WTC11 (cell line): ENCODE data around the gene ALG11. TPM values are rescaled to one million over a fixed set of nuclear protein-coding genes. Genes with fewer than 3 reads are reported as not detected.
A peak's percentile ranks its signal among the peaks of the same experiment; 100 is the strongest.

Experiments used
- ATAC-seq: fragments of 200-7000 bp; cut with Tn5 transposase; 2 replicates; pipeline ENCODE4 v1.10.0; 2021; ENCODE audit warnings: mild to moderate bottlenecking, moderate library complexity
- Bru-seq: library from RNA; stranded (reverse); fragments of 400-500 nt; gene quantifications from one replicate; lab custom pipeline; 2021; lab: Mats Ljungman, UMichigan
- CTCF ChIA-PET: fragments of 300-600 bp; sonication (Branson Sonifier 250); formaldehyde crosslinking; loops from one replicate; lab custom pipeline; 2021; ENCODE audit warnings: antibody characterized with exemption; lab: Charles Lee
- POLR2A ChIA-PET: fragments of 350-600 bp; sonication (Branson Sonifier 250); formaldehyde crosslinking; loops from one replicate; lab custom pipeline; 2021; ENCODE audit warnings: antibody characterized with exemption; lab: Charles Lee
- DNase-seq: peaks from one replicate; pipeline ENCODE4 v3.0.0; 2021; ENCODE audit warnings: low spot score
- H3K27ac Mint-ChIP-seq: 2 replicates; pipeline ENCODE4 v1.8.0; 2021; ENCODE audit warnings: mixed read lengths
- H3K27me3 Mint-ChIP-seq: 2 replicates; pipeline ENCODE4 v1.8.0; 2021; ENCODE audit warnings: low read depth, mild to moderate bottlenecking, moderate library complexity, mixed read lengths
- H3K36me3 Mint-ChIP-seq: 2 replicates; pipeline ENCODE4 v1.8.0; 2021; ENCODE audit warnings: mixed read lengths
- H3K4me1 Mint-ChIP-seq: 2 replicates; pipeline ENCODE4 v1.8.0; 2022; ENCODE audit warnings: mixed read lengths
- H3K4me3 Mint-ChIP-seq: 2 replicates; pipeline ENCODE4 v1.8.0; 2021; ENCODE audit warnings: mild to moderate bottlenecking, moderate library complexity, mixed read lengths
- H3K9me3 Mint-ChIP-seq: 2 replicates; pipeline ENCODE4 v1.8.0; 2021; ENCODE audit warnings: mixed read lengths
- CREM ChIP-seq: sonication (generic); formaldehyde crosslinking; IDR thresholded peaks from 2 replicates; pipeline ENCODE4 v1.8.1; 2022; ENCODE audit warnings: mild to moderate bottlenecking, missing genetic modification reagents, moderate library complexity
- ELF4 ChIP-seq: sonication (generic); formaldehyde crosslinking; IDR thresholded peaks from 2 replicates; pipeline ENCODE4 v1.8.1; 2022; ENCODE audit warnings: low read depth, mild to moderate bottlenecking, moderate library complexity, missing genetic modification reagents
- GABPB1 ChIP-seq: sonication (generic); formaldehyde crosslinking; IDR thresholded peaks from 2 replicates; pipeline ENCODE4 v1.8.1; 2023; ENCODE audit warnings: mild to moderate bottlenecking, missing genetic modification reagents
- JUN ChIP-seq: sonication (generic); formaldehyde crosslinking; IDR thresholded peaks from 2 replicates; pipeline ENCODE4 v1.8.0; 2023; ENCODE audit warnings: mild to moderate bottlenecking, missing genetic modification reagents
- KAT7 ChIP-seq: sonication (generic); formaldehyde crosslinking; IDR thresholded peaks from 2 replicates; pipeline ENCODE4 v1.8.1; 2023; ENCODE audit warnings: missing genetic modification reagents, mild to moderate bottlenecking, borderline replicate concordance
- NR2C2 ChIP-seq: sonication (generic); formaldehyde crosslinking; IDR thresholded peaks from 2 replicates; pipeline ENCODE4 v1.8.0; 2022; ENCODE audit warnings: mild to moderate bottlenecking, missing genetic modification reagents
- NR3C1 ChIP-seq: sonication (generic); formaldehyde crosslinking; conservative IDR thresholded peaks from 2 replicates; pipeline ENCODE4 v1.8.1; 2023; ENCODE audit warnings: low read depth, mild to moderate bottlenecking, missing genetic modification reagents
- PRRX2 ChIP-seq: fragments of 250-450 bp; sonication (Bioruptor Pico); IDR thresholded peaks from 2 replicates; pipeline ENCODE4 v1.8.0; 2021; ENCODE audit warnings: mild to moderate bottlenecking
- SP1 ChIP-seq: sonication (generic); formaldehyde crosslinking; conservative IDR thresholded peaks from 2 replicates; pipeline ENCODE4 v1.8.1; 2022; ENCODE audit warnings: missing genetic modification reagents
- ZNF423 ChIP-seq: fragments of 250-450 bp; sonication (Bioruptor Pico); IDR thresholded peaks from 2 replicates; pipeline ENCODE4 v2.1.2; 2022; ENCODE audit warnings: mild to moderate bottlenecking, moderate library complexity
- long read RNA-seq, 3 experiments: library from RNA in 1 of 3; library from capped mRNA in 1 of 3; library from polyadenylated mRNA in 1 of 3; unstranded in 2 of 3; stranded (forward) in 1 of 3; transcript quantifications; one replicate each; pipeline ENCODE4 v2.0.0, GENCODE V29; 2021
- total RNA-seq: library from RNA; stranded (reverse); gene quantifications from 3 replicates; pipeline ENCODE4 v1.2.3, GENCODE V29; 2021
- TF ChIP-seq, protein P1 (sequence below): sonication (generic); formaldehyde crosslinking; IDR thresholded peaks from 2 replicates; pipeline ENCODE4 v1.8.1; 2023; ENCODE audit warnings: mild to moderate bottlenecking, missing genetic modification reagents, moderate library complexity
- TF ChIP-seq, protein P2 (sequence below): sonication (generic); formaldehyde crosslinking; IDR thresholded peaks from 2 replicates; pipeline ENCODE4 v1.8.0; 2022; ENCODE audit warnings: mild to moderate bottlenecking, missing genetic modification reagents
- TF ChIP-seq, protein P3 (sequence below): sonication (generic); formaldehyde crosslinking; IDR thresholded peaks from 2 replicates; pipeline ENCODE4 v1.8.0; 2023; ENCODE audit warnings: missing genetic modification reagents
- TF ChIP-seq, protein P4 (sequence below): sonication (generic); formaldehyde crosslinking; IDR thresholded peaks from 2 replicates; pipeline ENCODE4 v1.8.1; 2022; ENCODE audit warnings: low read depth, mild to moderate bottlenecking, moderate library complexity, missing genetic modification reagents, borderline replicate concordance
- TF ChIP-seq, protein P5 (sequence below): fragments of 250-450 bp; sonication (Bioruptor Pico); IDR thresholded peaks from 2 replicates; pipeline ENCODE4 v1.8.0; 2021; ENCODE audit warnings: mild to moderate bottlenecking
- TF ChIP-seq, protein P6 (sequence below): sonication (generic); formaldehyde crosslinking; IDR thresholded peaks from 2 replicates; pipeline ENCODE4 v1.8.1; 2023; ENCODE audit warnings: mild to moderate bottlenecking, moderate library complexity, missing genetic modification reagents
- TF ChIP-seq, protein P7 (sequence below): sonication (generic); formaldehyde crosslinking; IDR thresholded peaks from 2 replicates; pipeline ENCODE4 v1.8.0; 2023; ENCODE audit warnings: mild to moderate bottlenecking, missing genetic modification reagents
- TF ChIP-seq, protein P8 (sequence below): sonication (generic); formaldehyde crosslinking; conservative IDR thresholded peaks from 2 replicates; pipeline ENCODE4 v1.8.1; 2023; ENCODE audit warnings: mild to moderate bottlenecking, low read depth, missing genetic modification reagents, moderate library complexity

Gene ALG11, protein sequence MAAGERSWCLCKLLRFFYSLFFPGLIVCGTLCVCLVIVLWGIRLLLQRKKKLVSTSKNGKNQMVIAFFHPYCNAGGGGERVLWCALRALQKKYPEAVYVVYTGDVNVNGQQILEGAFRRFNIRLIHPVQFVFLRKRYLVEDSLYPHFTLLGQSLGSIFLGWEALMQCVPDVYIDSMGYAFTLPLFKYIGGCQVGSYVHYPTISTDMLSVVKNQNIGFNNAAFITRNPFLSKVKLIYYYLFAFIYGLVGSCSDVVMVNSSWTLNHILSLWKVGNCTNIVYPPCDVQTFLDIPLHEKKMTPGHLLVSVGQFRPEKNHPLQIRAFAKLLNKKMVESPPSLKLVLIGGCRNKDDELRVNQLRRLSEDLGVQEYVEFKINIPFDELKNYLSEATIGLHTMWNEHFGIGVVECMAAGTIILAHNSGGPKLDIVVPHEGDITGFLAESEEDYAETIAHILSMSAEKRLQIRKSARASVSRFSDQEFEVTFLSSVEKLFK
- total RNA-seq (35.9 to 40.6 TPM (median 38.9 TPM) in 3 replicates), Bru-seq, nascent RNA (percentile 96 among the genes with signal in this experiment)
- long read RNA-seq, experiment 1, full-length matches to known transcripts: 88 of 134 reads
- long read RNA-seq, experiment 1, partial matches to known transcripts: 7 of 134 reads
- long read RNA-seq, experiment 1, other reads (novel, unspliced or antisense): 39 of 134 reads
- long read RNA-seq, experiment 2, partial matches to known transcripts: 2 of 9 reads
- long read RNA-seq, experiment 2, other reads (novel, unspliced or antisense): 2 of 9 reads
- long read RNA-seq, experiment 3, transcript ALG11-202 (4 exons, 2,558 nt): major isoform, 16 of 30 reads
- long read RNA-seq, experiment 3, transcript ALG11-204 (2 exons, 1,983 nt): minor isoform, 6 of 30 reads
- long read RNA-seq, experiment 3, partial matches to known transcripts: 1 of 30 reads
- long read RNA-seq, experiment 3, other reads (novel, unspliced or antisense): 7 of 30 reads

DNA sequence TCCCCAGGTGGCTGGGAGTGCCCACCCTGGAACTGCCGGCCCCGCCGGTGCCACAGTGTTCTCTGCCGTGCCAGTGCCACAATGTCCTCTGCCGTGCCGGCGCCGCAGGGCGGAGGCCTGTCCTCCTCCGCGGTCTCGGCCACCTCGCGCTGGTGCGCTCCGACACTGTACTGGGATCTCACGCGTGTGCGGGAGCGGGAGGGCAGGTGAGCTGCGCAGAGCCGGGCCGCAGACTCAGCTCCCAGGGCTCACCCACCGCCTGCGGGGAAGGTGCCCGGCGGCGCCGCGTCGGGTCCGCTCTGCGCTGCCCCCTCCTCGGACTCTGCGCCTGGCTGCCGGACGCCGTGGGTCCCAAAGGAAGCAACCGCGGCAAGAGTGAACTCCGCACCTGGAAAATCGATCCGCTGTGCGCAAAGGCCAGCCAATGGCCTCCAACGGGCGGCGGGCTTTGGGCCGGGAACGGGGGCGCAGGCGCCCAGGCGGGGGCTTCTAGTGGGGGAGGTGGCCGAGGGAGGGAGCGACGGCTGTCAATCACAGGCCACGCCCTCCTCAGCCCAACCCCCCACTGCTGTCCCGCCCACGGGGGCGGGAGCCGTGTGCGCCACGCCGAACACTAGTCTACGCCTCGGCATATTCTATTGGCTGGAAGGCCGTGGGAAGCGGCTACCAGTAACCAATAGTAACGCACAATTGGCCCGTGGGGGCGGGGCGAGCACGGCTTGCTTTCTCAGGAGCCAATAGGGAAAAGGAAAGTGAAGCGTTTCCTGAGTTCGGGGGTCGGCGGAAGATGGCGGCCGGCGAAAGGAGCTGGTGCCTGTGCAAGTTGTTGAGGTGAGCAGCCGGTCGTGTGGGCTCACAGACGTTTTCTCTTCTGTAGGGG is at the start of gene ALG11:
TSS of gene ALG11 (plus strand) at position 767 of the 880 bp plus-strand sequence. CDS start at position 788, 21 bp downstream.
- Mint-ChIP-seq H3K27me3 (peaks cover 26% of the 10 kb centered on the region), H3K9me3 (peaks cover 15% of the 10 kb centered on the region), H3K4me1 (peaks cover 24% of the 10 kb centered on the region), H3K27ac (peak within 1 kb of the TSS; percentile 94), H3K36me3 (peaks cover 17% of the 10 kb centered on the region), H3K4me3 (peak within 1 kb of the TSS; percentile 96)
- ChIA-PET CTCF (interaction anchor here (0.5 to 1.9 kb wide), 11 partner anchors 8 to 439 kb away, joined by 3 to 14 read pairs (median 4); partner anchors contain the start of gene NEK5), POLR2A (interaction anchor here (0.6 kb wide), 1 partner anchor 77 kb away, joined by 3 read pairs; no protein-coding TSS in a partner anchor)
- ATAC-seq (peak; percentile 96), DNase-seq (peak; percentile 100)
- TF ChIP-seq, protein P1, sequence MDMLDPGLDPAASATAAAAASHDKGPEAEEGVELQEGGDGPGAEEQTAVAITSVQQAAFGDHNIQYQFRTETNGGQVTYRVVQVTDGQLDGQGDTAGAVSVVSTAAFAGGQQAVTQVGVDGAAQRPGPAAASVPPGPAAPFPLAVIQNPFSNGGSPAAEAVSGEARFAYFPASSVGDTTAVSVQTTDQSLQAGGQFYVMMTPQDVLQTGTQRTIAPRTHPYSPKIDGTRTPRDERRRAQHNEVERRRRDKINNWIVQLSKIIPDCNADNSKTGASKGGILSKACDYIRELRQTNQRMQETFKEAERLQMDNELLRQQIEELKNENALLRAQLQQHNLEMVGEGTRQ (CRISPR knock-in tag): no peak
- TF ChIP-seq JUN (CRISPR knock-in tag) (no peak), CREM (0 out of 2 replicates have a peak, but pooled peaks have one; percentile 62), NR3C1 (CRISPR knock-in tag) (0 out of 2 replicates have a peak, but pooled peaks have one; percentile 22), GABPB1 (peak; percentile 89), ELF4 (CRISPR knock-in tag) (no peak), PRRX2 (CRISPR knock-in tag) (no peak), NR2C2 (CRISPR knock-in tag) (peak; percentile 60; the same call in 1 of the 2 replicates), ZNF423 (no peak), KAT7 (CRISPR knock-in tag) (no peak; the same call in 1 of the 2 replicates), SP1 (CRISPR knock-in tag) (peak; percentile 99)
- TF ChIP-seq, protein P2, sequence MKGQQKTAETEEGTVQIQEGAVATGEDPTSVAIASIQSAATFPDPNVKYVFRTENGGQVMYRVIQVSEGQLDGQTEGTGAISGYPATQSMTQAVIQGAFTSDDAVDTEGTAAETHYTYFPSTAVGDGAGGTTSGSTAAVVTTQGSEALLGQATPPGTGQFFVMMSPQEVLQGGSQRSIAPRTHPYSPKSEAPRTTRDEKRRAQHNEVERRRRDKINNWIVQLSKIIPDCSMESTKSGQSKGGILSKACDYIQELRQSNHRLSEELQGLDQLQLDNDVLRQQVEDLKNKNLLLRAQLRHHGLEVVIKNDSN (CRISPR knock-in tag): 0 out of 2 replicates have a peak, but pooled peaks have one; percentile 8
- TF ChIP-seq, protein P3, sequence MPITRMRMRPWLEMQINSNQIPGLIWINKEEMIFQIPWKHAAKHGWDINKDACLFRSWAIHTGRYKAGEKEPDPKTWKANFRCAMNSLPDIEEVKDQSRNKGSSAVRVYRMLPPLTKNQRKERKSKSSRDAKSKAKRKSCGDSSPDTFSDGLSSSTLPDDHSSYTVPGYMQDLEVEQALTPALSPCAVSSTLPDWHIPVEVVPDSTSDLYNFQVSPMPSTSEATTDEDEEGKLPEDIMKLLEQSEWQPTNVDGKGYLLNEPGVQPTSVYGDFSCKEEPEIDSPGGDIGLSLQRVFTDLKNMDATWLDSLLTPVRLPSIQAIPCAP: peak; percentile 62; the same call in 1 of the 2 replicates
- TF ChIP-seq, protein P4, sequence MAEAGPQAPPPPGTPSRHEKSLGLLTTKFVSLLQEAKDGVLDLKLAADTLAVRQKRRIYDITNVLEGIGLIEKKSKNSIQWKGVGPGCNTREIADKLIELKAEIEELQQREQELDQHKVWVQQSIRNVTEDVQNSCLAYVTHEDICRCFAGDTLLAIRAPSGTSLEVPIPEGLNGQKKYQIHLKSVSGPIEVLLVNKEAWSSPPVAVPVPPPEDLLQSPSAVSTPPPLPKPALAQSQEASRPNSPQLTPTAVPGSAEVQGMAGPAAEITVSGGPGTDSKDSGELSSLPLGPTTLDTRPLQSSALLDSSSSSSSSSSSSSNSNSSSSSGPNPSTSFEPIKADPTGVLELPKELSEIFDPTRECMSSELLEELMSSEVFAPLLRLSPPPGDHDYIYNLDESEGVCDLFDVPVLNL (CRISPR knock-in tag): no peak
- TF ChIP-seq, protein P5, sequence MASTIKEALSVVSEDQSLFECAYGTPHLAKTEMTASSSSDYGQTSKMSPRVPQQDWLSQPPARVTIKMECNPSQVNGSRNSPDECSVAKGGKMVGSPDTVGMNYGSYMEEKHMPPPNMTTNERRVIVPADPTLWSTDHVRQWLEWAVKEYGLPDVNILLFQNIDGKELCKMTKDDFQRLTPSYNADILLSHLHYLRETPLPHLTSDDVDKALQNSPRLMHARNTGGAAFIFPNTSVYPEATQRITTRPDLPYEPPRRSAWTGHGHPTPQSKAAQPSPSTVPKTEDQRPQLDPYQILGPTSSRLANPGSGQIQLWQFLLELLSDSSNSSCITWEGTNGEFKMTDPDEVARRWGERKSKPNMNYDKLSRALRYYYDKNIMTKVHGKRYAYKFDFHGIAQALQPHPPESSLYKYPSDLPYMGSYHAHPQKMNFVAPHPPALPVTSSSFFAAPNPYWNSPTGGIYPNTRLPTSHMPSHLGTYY (CRISPR knock-in tag): 0 out of 2 replicates have a peak, but pooled peaks have one; percentile 44
- TF ChIP-seq, protein P6, sequence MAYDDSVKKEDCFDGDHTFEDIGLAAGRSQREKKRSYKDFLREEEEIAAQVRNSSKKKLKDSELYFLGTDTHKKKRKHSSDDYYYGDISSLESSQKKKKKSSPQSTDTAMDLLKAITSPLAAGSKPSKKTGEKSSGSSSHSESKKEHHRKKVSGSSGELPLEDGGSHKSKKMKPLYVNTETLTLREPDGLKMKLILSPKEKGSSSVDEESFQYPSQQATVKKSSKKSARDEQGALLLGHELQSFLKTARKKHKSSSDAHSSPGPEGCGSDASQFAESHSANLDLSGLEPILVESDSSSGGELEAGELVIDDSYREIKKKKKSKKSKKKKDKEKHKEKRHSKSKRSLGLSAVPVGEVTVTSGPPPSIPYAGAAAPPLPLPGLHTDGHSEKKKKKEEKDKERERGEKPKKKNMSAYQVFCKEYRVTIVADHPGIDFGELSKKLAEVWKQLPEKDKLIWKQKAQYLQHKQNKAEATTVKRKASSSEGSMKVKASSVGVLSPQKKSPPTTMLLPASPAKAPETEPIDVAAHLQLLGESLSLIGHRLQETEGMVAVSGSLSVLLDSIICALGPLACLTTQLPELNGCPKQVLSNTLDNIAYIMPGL (CRISPR knock-in tag): peak; percentile 63; the same call in 1 of the 2 replicates
- TF ChIP-seq, protein P7, sequence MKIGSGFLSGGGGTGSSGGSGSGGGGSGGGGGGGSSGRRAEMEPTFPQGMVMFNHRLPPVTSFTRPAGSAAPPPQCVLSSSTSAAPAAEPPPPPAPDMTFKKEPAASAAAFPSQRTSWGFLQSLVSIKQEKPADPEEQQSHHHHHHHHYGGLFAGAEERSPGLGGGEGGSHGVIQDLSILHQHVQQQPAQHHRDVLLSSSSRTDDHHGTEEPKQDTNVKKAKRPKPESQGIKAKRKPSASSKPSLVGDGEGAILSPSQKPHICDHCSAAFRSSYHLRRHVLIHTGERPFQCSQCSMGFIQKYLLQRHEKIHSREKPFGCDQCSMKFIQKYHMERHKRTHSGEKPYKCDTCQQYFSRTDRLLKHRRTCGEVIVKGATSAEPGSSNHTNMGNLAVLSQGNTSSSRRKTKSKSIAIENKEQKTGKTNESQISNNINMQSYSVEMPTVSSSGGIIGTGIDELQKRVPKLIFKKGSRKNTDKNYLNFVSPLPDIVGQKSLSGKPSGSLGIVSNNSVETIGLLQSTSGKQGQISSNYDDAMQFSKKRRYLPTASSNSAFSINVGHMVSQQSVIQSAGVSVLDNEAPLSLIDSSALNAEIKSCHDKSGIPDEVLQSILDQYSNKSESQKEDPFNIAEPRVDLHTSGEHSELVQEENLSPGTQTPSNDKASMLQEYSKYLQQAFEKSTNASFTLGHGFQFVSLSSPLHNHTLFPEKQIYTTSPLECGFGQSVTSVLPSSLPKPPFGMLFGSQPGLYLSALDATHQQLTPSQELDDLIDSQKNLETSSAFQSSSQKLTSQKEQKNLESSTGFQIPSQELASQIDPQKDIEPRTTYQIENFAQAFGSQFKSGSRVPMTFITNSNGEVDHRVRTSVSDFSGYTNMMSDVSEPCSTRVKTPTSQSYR: no peak; the same call in 1 of the 2 replicates
- TF ChIP-seq, protein P8, sequence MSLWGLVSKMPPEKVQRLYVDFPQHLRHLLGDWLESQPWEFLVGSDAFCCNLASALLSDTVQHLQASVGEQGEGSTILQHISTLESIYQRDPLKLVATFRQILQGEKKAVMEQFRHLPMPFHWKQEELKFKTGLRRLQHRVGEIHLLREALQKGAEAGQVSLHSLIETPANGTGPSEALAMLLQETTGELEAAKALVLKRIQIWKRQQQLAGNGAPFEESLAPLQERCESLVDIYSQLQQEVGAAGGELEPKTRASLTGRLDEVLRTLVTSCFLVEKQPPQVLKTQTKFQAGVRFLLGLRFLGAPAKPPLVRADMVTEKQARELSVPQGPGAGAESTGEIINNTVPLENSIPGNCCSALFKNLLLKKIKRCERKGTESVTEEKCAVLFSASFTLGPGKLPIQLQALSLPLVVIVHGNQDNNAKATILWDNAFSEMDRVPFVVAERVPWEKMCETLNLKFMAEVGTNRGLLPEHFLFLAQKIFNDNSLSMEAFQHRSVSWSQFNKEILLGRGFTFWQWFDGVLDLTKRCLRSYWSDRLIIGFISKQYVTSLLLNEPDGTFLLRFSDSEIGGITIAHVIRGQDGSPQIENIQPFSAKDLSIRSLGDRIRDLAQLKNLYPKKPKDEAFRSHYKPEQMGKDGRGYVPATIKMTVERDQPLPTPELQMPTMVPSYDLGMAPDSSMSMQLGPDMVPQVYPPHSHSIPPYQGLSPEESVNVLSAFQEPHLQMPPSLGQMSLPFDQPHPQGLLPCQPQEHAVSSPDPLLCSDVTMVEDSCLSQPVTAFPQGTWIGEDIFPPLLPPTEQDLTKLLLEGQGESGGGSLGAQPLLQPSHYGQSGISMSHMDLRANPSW (CRISPR knock-in tag): 0 out of 2 replicates have a peak, but pooled peaks have one; percentile 39
